Activated gamma-delta T cell (primary cell): Measurements from ENCODE around the gene VMP1.
"Not testable (repeated sequence)": the region's sequence is repeated elsewhere in the genome, so short reads cannot be mapped to it uniquely, and the experiment has no call there.

Experiments used
- DNase-seq: peaks from one replicate; lab custom pipeline; 2025; lab: John Stamatoyannopoulos, UW

VMP1 gene

DNA sequence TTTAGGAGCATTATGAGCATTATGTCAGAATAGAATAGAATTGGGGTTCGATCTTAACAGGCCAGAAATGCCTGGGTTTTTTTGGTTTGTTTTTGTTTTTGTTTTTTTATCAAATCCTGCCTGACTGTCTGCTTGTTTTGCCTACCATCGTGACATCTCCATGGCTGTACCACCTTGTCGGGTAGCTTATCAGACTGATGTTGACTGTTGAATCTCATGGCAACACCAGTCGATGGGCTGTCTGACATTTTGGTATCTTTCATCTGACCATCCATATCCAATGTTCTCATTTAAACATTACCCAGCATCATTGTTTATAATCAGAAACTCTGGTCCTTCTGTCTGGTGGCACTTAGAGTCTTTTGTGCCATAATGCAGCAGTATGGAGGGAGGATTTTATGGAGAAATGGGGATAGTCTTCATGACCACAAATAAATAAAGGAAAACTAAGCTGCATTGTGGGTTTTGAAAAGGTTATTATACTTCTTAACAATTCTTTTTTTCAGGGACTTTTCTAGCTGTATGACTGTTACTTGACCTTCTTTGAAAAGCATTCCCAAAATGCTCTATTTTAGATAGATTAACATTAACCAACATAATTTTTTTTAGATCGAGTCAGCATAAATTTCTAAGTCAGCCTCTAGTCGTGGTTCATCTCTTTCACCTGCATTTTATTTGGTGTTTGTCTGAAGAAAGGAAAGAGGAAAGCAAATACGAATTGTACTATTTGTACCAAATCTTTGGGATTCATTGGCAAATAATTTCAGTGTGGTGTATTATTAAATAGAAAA, 133.8 kb downstream of the VMP1 start:
- DNase-seq, result not testable (repeated sequence)

- not testable (repeated sequence) for DNase-seq
These were observed 134.4 kb downstream of the VMP1 start for GRCh38 chr17:59841882-59842263.

- no peak for DNase-seq
These were observed 135.6 kb downstream of the VMP1 start for GRCh38 chr17:59842901-59843652.

DNA sequence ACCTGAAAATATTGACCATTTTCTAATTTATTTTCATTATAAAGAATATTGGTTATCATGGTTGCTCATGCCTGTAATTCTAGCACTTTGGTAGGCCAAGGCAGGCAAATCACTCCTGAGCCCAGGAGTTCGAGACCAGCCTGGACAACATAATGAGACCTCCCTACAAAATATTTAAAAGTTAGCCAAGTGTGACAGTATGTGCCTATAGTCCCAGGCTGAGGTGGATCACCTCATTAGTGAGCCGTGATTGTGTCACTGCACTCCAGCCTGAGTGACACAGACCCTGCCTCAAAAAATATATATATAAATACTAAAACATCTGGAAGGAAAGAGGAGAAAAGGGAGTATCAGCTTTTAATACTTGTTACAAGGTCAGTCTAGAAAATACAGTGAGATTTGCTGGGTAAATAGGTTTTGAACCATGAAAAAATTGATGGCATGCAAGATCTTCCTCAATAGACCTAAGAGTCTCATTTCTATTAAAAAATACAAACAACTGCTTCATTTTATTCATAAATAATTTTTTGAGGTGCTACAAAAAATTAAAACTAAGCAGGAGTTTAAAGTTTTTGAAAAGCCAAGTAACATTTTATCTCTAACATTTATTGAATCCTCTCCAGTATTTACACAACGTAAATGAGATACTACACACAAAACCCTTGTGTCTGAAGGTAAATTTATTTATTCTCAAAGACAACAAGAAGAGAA, 137.6 kb downstream of the VMP1 start:
- no peak for DNase-seq

- DNase-seq, result no peak
These were observed 138.3 kb downstream of the VMP1 start for GRCh38 chr17:59845595-59846393.

- DNase-seq, result no peak
These were observed 139.1 kb downstream of the VMP1 start for GRCh38 chr17:59846394-59847165.

GRCh38 chr17:59848385-59848668, 140.9 kb downstream of the VMP1 start:
- no peak for DNase-seq

DNA sequence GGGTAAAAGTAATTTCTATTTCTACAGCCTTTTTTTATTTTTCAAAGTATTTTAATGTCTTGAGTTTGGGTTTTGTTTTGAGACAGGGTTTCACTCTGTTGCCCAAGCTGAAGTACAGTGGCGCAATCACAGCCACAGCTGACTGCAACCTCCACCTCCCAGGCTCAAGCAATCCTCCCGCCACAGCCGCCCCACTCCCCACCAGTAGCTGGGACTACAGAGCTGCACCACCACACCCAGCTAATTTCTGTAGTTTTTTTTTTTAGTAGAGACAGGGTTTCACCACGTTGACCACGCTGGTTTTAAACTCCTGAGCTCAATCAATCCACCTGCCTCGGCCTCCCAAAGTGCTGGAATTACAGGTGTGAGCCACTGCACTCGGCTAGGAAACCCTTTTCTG, 141.3 kb downstream of the VMP1 start:
- DNase-seq, result no peak

DNA sequence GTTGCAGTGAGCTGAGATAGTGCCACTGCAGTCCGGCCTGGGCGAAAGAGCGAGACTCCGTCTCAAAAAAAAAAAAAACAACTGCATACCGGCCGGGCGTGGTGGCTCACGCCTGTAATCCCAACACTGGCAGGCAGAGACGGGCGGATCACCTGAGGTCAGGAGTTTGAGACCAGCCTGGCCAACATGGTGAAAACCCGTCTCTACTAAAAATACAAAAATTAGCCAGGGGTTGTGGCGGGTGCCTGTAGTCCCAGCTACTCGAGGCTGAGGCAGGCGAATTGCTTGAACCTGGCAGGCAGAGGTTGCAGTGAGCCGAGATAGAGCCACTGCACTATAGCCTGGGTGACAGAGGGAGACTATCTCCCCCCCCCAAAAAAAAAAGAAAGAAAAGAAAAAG, 142.9 kb downstream of the VMP1 start:
- DNase-seq, result not testable (repeated sequence)

DNA sequence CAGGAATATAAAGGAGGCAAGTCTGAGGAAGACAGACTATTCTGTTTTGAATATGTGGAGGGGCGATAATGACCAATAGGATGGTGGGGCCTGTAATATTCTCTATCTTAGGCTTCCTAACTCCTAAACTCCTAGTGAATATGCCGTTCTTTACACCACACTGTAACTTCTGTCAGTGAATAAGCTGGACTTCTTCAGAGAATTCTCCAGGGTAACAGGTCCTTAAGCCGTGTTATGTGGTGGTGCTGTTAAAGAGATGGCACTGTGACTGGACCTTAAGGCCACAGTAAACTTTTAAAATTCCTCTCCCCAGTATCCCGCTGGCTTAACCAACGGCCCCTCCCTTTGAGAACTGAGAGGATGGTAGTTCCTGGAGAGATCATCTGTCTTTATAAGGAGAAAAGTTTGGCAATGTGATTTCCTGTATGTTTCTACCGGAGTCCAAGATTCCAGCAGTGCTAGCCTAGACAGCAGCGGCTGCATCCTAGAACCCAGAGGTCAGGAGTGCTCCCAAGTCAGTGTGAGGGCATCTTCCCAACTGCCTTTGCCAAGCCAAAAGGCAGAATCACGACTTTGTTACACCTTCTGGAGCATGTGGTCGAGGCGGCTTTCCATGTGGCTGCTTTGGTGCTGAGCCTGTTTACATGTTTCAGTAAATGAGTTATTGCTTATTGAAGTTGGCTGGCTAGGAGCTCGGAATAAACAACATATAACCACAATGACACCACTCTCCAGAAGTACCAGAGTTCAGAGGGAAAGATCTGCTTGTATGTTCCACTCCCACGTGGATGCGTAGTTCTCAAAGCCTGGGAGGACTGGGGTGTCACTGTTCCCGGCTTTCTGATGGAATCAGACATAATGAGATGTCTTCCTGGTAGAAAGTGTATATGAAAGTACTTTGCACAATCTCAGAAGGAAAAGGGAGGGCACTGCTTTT, 144.3 kb downstream of the VMP1 start:
- no peak for DNase-seq

GRCh38 chr17:59852847-59853167, 145.4 kb downstream of the VMP1 start:
- not testable (repeated sequence) for DNase-seq

DNA sequence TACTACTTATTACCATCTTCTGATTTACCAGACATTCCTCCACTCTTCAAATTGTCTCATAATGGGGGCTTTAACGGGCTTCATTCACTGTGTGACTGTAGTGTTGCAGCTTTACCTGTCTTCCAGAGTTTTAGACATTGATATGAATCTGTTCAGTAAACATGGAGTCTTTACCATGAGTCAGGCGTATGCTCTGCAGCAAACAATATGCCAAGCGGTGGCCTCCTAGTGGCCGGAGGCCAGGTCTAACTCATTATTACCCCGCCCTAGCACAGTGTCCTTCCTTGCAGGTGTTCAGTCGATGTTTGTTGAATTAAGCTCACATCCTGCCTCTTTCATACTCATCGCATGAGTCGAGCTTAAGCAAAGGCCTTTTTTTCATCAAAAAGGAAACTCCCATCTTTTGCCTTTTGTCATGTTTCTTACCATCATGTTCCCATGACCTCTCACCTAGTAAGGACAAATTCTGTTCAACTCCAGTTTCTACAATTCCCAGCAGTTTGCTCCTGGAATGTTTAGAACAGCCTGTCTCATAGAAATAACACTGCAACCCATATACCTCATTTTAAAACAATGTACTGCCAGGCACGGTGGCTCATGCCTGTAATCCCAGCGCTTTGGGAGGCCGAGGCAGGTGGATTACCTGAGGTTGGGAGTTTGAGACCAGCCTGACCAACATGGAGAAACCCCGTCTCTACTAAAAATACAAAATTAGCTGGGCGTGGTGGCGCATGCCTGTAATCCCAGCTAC, 145.9 kb downstream of the VMP1 start:
- DNase-seq, result no peak

DNA sequence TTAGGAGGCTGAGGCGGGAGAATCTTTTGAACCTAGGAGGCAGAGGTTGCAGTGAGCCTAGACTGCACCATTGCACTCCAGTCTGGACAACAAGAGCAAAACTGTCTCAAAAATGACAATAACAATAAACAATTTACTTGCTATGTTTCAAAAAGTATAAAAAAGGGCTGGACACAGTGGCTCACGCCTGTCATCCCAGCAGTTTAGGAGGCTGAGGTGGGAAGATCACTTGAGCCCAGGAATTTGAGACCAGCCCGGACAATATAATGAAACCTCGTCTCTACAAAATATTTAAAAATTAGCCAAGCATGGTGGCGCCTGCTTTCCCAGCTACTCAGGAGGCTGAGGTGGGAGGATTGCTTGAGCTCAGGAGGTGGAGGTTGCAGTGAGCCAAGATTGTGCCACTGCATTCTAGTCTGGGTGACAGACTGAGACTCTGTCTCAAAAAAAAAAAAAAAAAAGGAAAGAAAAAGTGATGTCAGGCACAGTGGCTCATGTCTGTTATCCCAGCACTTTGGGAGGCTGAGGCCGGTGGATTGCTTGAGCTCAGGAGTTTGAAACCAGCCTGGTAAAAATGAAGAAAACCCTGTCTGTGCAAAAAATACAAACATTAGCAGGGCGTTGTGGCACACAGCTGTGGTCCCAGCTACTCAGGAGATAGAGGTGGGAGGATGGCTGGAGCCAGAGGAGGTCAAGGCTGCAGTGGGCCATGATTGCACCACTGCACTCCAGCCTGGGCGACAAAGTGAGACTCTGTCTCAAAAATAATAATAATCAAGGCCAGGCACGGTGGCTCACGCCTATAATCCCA, 146.7 kb downstream of the VMP1 start:
- not testable (repeated sequence) for DNase-seq

DNA sequence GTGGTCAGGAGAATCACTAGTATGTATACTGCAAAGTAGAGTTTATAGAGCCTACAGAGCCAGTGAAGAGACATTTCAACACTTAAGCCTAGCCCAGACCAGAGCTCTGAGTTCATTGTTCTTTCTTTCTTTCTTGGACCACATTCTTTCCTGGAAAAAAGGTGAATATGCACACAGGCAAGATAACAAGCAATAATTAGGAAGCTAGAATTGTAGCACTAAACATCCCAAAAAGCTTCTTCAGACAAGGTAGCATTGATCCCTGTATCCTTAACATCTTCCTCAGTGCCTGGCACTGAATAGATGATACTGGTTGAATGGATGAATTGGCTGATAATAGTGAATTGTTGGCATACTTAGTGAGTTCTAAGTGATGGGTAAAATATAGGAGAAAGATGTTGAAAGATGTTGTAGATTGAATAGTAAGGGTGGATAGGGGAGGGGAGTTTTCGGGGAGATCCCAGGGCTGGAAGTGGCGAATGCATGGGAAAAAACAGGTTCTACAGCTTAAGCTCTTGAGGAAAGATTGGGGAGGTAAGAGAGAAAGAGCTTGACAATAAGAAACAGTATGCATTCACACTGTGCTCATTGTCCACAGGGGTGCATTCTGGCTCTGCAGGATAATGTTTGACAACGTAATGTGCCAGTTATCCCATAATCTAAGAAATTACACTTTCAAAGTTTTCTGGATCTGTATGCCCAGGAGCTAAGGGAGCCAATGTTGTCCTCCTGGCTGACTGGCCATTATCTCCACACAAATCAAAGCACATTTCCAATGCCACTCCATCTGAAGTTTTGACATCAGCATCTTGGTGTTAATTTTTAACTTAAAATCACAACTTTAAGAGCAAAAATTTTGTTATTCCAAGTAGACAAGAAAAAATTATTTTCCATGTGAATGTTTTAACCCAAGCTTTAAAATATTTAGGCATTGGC, 149.7 kb downstream of the VMP1 start:
- no peak for DNase-seq

DNA sequence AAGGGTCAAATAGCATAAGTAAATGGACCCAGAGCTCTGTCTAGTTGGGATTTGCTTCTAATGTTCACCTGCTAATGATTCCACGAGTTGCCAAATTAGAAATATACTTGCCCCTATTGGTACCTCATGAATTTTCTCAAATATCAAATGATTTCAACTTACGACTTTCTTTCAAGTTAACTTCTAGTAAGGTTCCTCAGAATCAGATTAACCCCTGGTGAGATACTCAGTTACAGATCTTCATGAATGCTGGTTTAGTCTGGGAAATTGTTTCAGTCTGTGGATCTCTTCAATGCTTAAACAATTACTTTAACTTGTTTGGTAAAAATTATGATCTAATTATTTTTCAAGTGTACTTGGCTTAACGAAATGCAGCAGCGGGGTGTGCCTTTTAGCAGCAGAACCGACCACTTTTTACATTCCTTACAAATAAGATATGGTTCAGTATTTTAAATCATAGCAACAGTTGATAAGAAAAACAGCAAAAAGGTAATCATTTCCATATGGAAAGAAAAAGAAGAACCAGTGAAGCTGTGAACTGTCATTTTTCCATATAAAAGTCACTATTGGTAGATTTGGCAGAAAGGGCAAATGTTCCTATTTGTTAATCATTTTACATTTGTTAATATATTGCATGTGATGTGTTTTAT, 150.8 kb downstream of the VMP1 start:
- DNase-seq, result no peak

GRCh38 chr17:59858932-59859331, 151.5 kb downstream of the VMP1 start:
- no peak for DNase-seq

- DNase-seq, result no peak
These were observed 152.1 kb downstream of the VMP1 start for GRCh38 chr17:59859444-59860025.
